SH-SY5Y (cell line): Measurements from ENCODE around the gene MRPL51.

Experiments
- GATA2 ChIP-seq: IDR thresholded peaks from 2 replicates; pipeline ENCODE4 v1.6.1; 2011; ENCODE audit warnings: mild to moderate bottlenecking, low read depth, low read length
- GATA3 ChIP-seq: IDR thresholded peaks from 2 replicates; pipeline ENCODE4 v1.6.1; 2011; ENCODE audit warnings: low read depth, mild to moderate bottlenecking, low read length, moderate library complexity

GRCh38 chr12:6489449-6489848 lies 3.6 kb downstream of the MRPL51 start:
- TF ChIP-seq GATA2 (no peak), GATA3 (no peak)
